DND-41 (cell line): ENCODE measurements around the gene MYO1C.

Experiments used
- CTCF ChIP-seq: IDR thresholded peaks from 2 replicates; pipeline ENCODE4 v1.5.1; 2012; ENCODE audit warnings: borderline replicate concordance, low read length, moderate library complexity, mild to moderate bottlenecking; ENCODE audit not compliant: poor library complexity, severe bottlenecking; ENCODE audit errors: extremely low read depth
- EZH2 ChIP-seq: IDR thresholded peaks from 3 replicates; pipeline ENCODE4 v1.6.1; 2012; ENCODE audit warnings: borderline replicate concordance, low read depth, mild to moderate bottlenecking, moderate library complexity, low read length, inconsistent platforms; ENCODE audit not compliant: severe bottlenecking

GRCh38 chr17:1455291-1455796 lies 37.1 kb downstream of the MYO1C start:
- TF ChIP-seq EZH2 (no peak), CTCF (peak; percentile 49)
